Ovary (tissue), 9 donors: ENCODE results near the gene UBE2J1. TPM values are rescaled to one million over a fixed set of nuclear protein-coding genes. Genes with fewer than 3 reads are reported as not detected.

Experiments used
- DNase-seq, 5 donors: peaks; one replicate each; pipeline ENCODE4 v3.0.0-alpha.2; 2019 to 2020
- H3K27ac ChIP-seq, 2 donors: fragments of 200-600 bp; one replicate each; pipeline versions ENCODE4 v1.5.1 to v1.8.0; 2019 to 2022
- H3K27me3 ChIP-seq: fragments of 200-600 bp; one replicate; pipeline ENCODE4 v1.8.0; 2022
- H3K36me3 ChIP-seq: fragments of 200-600 bp; sonication (generic); one replicate; pipeline ENCODE4 v1.5.1; 2019
- H3K4me1 ChIP-seq: one replicate; pipeline ENCODE4 v1.8.1; 2013; ENCODE audit warnings: mild to moderate bottlenecking, moderate library complexity; ENCODE audit not compliant: insufficient read depth
- H3K4me3 ChIP-seq: fragments of 200-600 bp; sonication (generic); one replicate; pipeline ENCODE4 v1.5.1; 2017
- H3K9me3 ChIP-seq, 2 donors: fragments of 200-600 bp in 1 of 2; sonication (generic) in 1 of 2; one replicate each; pipeline versions ENCODE4 v1.5.1 to v1.8.1; 2013 to 2019; ENCODE audit warnings: mild to moderate bottlenecking in 1 of 2, moderate library complexity in 1 of 2
- CTCF ChIP-seq, 3 donors: fragments of 450-650 bp in 2 of 3; fragments of 200-600 bp in 1 of 3; IDR thresholded peaks; one replicate each; pipeline versions ENCODE4 v1.5.1 to v1.8.0; 2016 to 2022; ENCODE audit warnings: antibody characterized with exemption in 3 of 3, mild to moderate bottlenecking in 1 of 3
- EP300 ChIP-seq: sonication (generic); formaldehyde crosslinking; IDR thresholded peaks from one replicate; pipeline ENCODE4 v1.6.1; 2017; ENCODE audit warnings: antibody characterized with exemption
- POLR2A ChIP-seq: fragments of 450-650 bp; IDR thresholded peaks from one replicate; pipeline ENCODE4 v1.6.1; 2017; ENCODE audit warnings: antibody characterized with exemption, mild to moderate bottlenecking, moderate library complexity
- WGBS, 3 donors: extraction: QIAGEN DNeasy Blood & Tissue Kit in 1 of 3; methylation state at CpG; one replicate each; pipeline versions ENCODE4 v1.1.5 to v1.1.7; 2013 to 2017; 5-methylcytosine and 5-hydroxymethylcytosine counted together
- intact Hi-C, 4 donors: fragments of 100-400 bp; cut with DNase I; formaldehyde crosslinking; loops; one replicate each; pipeline versions ENCODE4 v1.11.0 to v1.15.1; 2022 to 2023
- polyA plus RNA-seq, 2 donors: library from polyadenylated mRNA; stranded (reverse); fragments of 200-250 nt in 1 of 2; fragments of 350-450 nt in 1 of 2; fragmentation: Illumina TruSeq in 1 of 2; extraction: RNeasy Lipid Tissue Mini Kit (QIAGEN cat#74804) in 1 of 2; gene quantifications; one replicate each; pipeline ENCODE4 v1.2.3, GENCODE V29; 2013 to 2014
- total RNA-seq, 7 donors: library from RNA; depleted of rRNA in 2 of 7; stranded (reverse); fragments of >200 nt in 2 of 7; fragmentation: NEBNext Ultra II Directional in 3 of 7; extraction: Animal tissue kit (Norgen Biotek cat#: 25700) in 3 of 7; gene quantifications; one replicate each; pipeline versions ENCODE4 v1.1.0 to v1.2.4, GENCODE V29; 2016 to 2023
- donor health status: DM: no; HTN: no; CAD: no; lungs with moderate emphysema.
- donor health status: DM: no; HTN: no; CAD: no.
- donor health status: Bipolar disorder and iron deficiency.
- donor health status: DM: yes; HTN: yes; CAD: no.
- donor health status: DM: no; HTN: no; CAD: no.
- donor health status: DM: yes; HTN: yes; CAD: no.

The UBE2J1 gene
- total and polyA plus RNA-seq, 9 donors: 21.6 to 48.6 (median 35.8) TPM

- H3K27me3 ChIP-seq: no peaks in the 10 kb centered on the region
- no peaks in the 10 kb centered on the region for H3K9me3 ChIP-seq
- H3K36me3 ChIP-seq: no peaks in the 10 kb centered on the region
- no peak for TF ChIP-seq CTCF (IDR thresholded peaks at IDR 0.05)
- no peak for TF ChIP-seq EP300
- TF ChIP-seq POLR2A: no peak
- no peaks in the 10 kb centered on the region for H3K4me1 ChIP-seq
- WGBS, 3 donors: 90 to 100% (median 97%) methylated on average over 1 of the region's 1 CpG
- intact Hi-C loops: no loop called here
- no peak overlapping the region for H3K27ac ChIP-seq
- no peak overlapping the region for H3K4me3 ChIP-seq
- no peak for DNase-seq
Measured at GRCh38 chr6:89393659-89394058, 41.1 kb upstream of the UBE2J1 start.

- intact Hi-C loops: no loop called here
- no peaks in the 10 kb centered on the region for H3K27me3 ChIP-seq
- no peaks in the 10 kb centered on the region for H3K4me1 ChIP-seq
- TF ChIP-seq EP300: no peak
- H3K4me3 ChIP-seq: no peak overlapping the region
- no peaks in the 10 kb centered on the region for H3K9me3 ChIP-seq
- H3K36me3 ChIP-seq: no peaks in the 10 kb centered on the region
- H3K27ac ChIP-seq: no peak overlapping the region
- no peak for DNase-seq
Measured at GRCh38 chr6:89392823-89393222, 40.3 kb upstream of the UBE2J1 start.

- 92 to 93% (median 92%) methylated on average over 6 of the region's 6 CpGs for WGBS, 3 donors
- Histone ChIP-seq H3K36me3 (no peaks in the 10 kb centered on the region), H3K27me3 (no peaks in the 10 kb centered on the region), H3K4me1 (no peaks in the 10 kb centered on the region), H3K4me3 (no peak overlapping the region), H3K9me3 (no peaks in the 10 kb centered on the region), H3K27ac (no peak overlapping the region)
- TF ChIP-seq EP300: no peak
- TF ChIP-seq POLR2A: no peak
- TF ChIP-seq CTCF (IDR thresholded peaks at IDR 0.05): no peak
- intact Hi-C loops: no loop called here
- no peak for DNase-seq
Measured at GRCh38 chr6:89388846-89389245, 36.3 kb upstream of the UBE2J1 start.

- Histone ChIP-seq H3K9me3 (no peaks in the 10 kb centered on the region), H3K27ac (no peak overlapping the region), H3K36me3 (no peaks in the 10 kb centered on the region), H3K27me3 (no peaks in the 10 kb centered on the region), H3K4me1 (no peaks in the 10 kb centered on the region), H3K4me3 (no peak overlapping the region)
- intact Hi-C loops: no loop called here
- TF ChIP-seq POLR2A (no peak), EP300 (no peak), CTCF (IDR thresholded peaks at IDR 0.05) (no peak)
- 85 to 89% (median 88%) methylated on average over 9 of the region's 9 CpGs for WGBS, 3 donors
- no peak for DNase-seq
Measured at GRCh38 chr6:89387516-89388201, 35.1 kb upstream of the UBE2J1 start.

- WGBS, 3 donors: 94 to 96% (median 95%) methylated on average over 6 of the region's 6 CpGs
- intact Hi-C loops: no loop called here
- TF ChIP-seq EP300 (no peak), POLR2A (no peak), CTCF (IDR thresholded peaks at IDR 0.05) (no peak)
- DNase-seq: no peak
- no peaks in the 10 kb centered on the region for H3K27me3 ChIP-seq
- H3K4me3 ChIP-seq: no peak overlapping the region
- no peaks in the 10 kb centered on the region for H3K9me3 ChIP-seq
- H3K36me3 ChIP-seq: no peaks in the 10 kb centered on the region
- no peak overlapping the region for H3K27ac ChIP-seq
- no peaks in the 10 kb centered on the region for H3K4me1 ChIP-seq
Measured at GRCh38 chr6:89386917-89387491, 34.5 kb upstream of the UBE2J1 start.
